Right cardiac atrium (tissue), 5 donors: ENCODE results near the gene AURKB. TPM values are rescaled to one million over a fixed set of nuclear protein-coding genes. Genes with fewer than 3 reads are reported as not detected.
"Not testable (repeated sequence)": the region's sequence is repeated elsewhere in the genome, so short reads cannot be mapped to it uniquely, and the experiment has no call there.

Experiments used
- ATAC-seq, 2 donors: fragments of 200-7000 bp; cut with Tn5 transposase; one replicate each; pipeline versions ENCODE4 v1.8.0 to v1.9.1; 2020; ENCODE audit warnings: moderate library complexity in 2 of 2, mild to moderate bottlenecking in 1 of 2
- DNase-seq, 3 donors: peaks; one replicate each; pipeline ENCODE4 v3.0.0-alpha.2; 2020
- H3K27ac ChIP-seq: one replicate; pipeline ENCODE4 v1.5.1; 2013; ENCODE audit warnings: mild to moderate bottlenecking, low read length, control low read depth, moderate library complexity
- H3K27me3 ChIP-seq: one replicate; pipeline ENCODE4 v1.6.1; 2013; ENCODE audit not compliant: control insufficient read depth, insufficient read depth
- H3K4me1 ChIP-seq: one replicate; pipeline ENCODE4 v1.6.1; 2013; ENCODE audit warnings: low read length; ENCODE audit not compliant: control insufficient read depth, insufficient read depth
- H3K4me3 ChIP-seq: one replicate; pipeline ENCODE4 v1.5.1; 2013; ENCODE audit warnings: low read length, control low read depth
- H3K9me3 ChIP-seq: one replicate; pipeline ENCODE4 v1.6.1; 2013; ENCODE audit warnings: low read length; ENCODE audit not compliant: control insufficient read depth
- WGBS: extraction: QIAGEN DNeasy Blood & Tissue Kit; methylation state at CpG from one replicate; pipeline ENCODE4 v1.1.7; 2013; 5-methylcytosine and 5-hydroxymethylcytosine counted together
- intact Hi-C, 4 donors: fragments of 100-400 bp; cut with DNase I; formaldehyde crosslinking; loops; one replicate each; pipeline versions ENCODE4 v1.11.0 to v1.14.0; 2022 to 2023
- polyA plus RNA-seq: library from polyadenylated mRNA; stranded (reverse); fragments of 200-250 nt; gene quantifications from one replicate; pipeline ENCODE4 v1.2.3, GENCODE V29; 2013
- total RNA-seq, 4 donors: library from RNA; stranded (reverse); fragmentation: NEBNext Ultra II Directional; extraction: Animal tissue kit (Norgen Biotek cat#: 25700); gene quantifications; one replicate each; pipeline ENCODE4 v1.2.1, GENCODE V29; 2021
- donor health status: healthy with polysubstance abuse.
- donor health status: DM: no; HTN: yes; CAD: no.
- donor health status: DM: no; HTN: no; CAD: no.
- donor health status: DM: no; HTN: yes; CAD: no; lungs with severe emphysema.
- donor health status: DM: yes; HTN: yes; CAD: no.

The AURKB gene
- total and polyA plus RNA-seq, 5 donors: 0.45 to 1.3 (median 1.1) TPM; not detected in 2

DNA sequence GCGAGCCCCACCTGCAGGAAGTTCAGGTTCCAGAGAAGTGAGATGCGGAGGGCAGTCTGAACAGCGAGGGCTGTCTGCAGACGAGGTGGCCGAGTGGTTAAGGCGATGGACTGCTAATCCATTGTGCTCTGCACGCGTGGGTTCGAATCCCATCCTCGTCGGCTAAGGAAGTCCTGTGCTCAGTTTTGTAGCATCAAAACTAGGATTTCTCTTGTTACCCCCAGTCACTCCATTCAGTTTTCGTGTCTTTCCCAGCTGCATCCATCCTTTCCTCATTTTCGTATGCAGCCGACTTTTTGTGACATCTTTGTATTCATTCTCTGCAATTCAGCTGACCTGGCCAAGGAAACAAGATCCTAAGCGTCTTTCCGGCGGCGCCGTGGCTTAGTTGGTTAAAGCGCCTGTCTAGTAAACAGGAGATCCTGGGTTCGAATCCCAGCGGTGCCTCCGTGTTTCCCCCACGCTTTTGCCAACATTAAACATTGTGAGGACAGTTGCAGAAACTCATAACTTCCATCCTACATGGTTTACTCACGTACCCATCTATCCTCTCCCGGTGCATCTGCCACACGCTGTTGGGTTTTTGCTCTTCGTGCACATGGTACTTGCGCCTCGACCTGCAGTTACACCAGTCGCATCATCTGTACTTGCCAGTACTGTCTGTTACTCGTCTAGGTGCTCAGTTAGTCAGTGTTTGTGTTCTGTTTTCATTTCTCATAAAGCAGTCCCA, 23.4 kb downstream of the AURKB start:
- Histone ChIP-seq H3K27me3 (no peaks in the 10 kb centered on the region), H3K4me1 (peaks cover 9% of the 10 kb centered on the region), H3K27ac (peak overlapping the region; percentile 96), H3K4me3 (peak overlapping the region; percentile 39), H3K9me3 (no peaks in the 10 kb centered on the region)
- under 1% methylated on average over 32 of the region's 32 CpGs for WGBS
- peak; percentile 90 to 96 (median 95) for DNase-seq
- ATAC-seq: peak; percentile 69 to 75
- intact Hi-C loops: loop anchor here in 3 of 4 donors (2.0 to 10.0 kb wide), 5 partner anchors 34 to 68 kb away; partner anchors contain the start of genes HES7 (in 2 of the 3) and ALOXE3 (in 1 of the 3)

GRCh38 chr17:8186446-8186786, 24.0 kb downstream of the AURKB start:
- peaks cover 9% of the 10 kb centered on the region for H3K4me1 ChIP-seq
- no peaks in the 10 kb centered on the region for H3K9me3 ChIP-seq
- no peak for DNase-seq
- intact Hi-C loops: loop anchor here in 3 of 4 donors (2.0 to 10.0 kb wide), 5 partner anchors 34 to 68 kb away; partner anchors contain the start of genes HES7 (in 2 of the 3) and ALOXE3 (in 1 of the 3)
- peak overlapping the region; percentile 39 for H3K4me3 ChIP-seq
- ATAC-seq: no peak
- WGBS: under 1% methylated on average over 23 of the region's 23 CpGs
- H3K27ac ChIP-seq: peak overlapping the region; percentile 96
- H3K27me3 ChIP-seq: no peaks in the 10 kb centered on the region

GRCh38 chr17:8185582-8186445, 24.6 kb downstream of the AURKB start:
- intact Hi-C loops: loop anchor here in 3 of 4 donors (2.0 to 10.0 kb wide), 5 partner anchors 35 to 67 kb away; partner anchors contain the start of genes HES7 (in 2 of the 3) and ALOXE3 (in 1 of the 3)
- peak; percentile 32 to 42 for ATAC-seq

GRCh38 chr17:8176998-8177731, 33.2 kb downstream of the AURKB start:
- Histone ChIP-seq H3K27ac (peak overlapping the region; percentile 9), H3K4me1 (peaks cover 6% of the 10 kb centered on the region), H3K27me3 (no peaks in the 10 kb centered on the region), H3K4me3 (peak overlapping the region; percentile 74), H3K9me3 (no peaks in the 10 kb centered on the region)
- ATAC-seq (no peak), DNase-seq (peak in 1 of 3 donors; percentile 35)
- 65% methylated on average over 19 of the region's 19 CpGs for WGBS
- intact Hi-C loops: loop anchor here in 1 of 4 donors (10.0 kb wide), 1 partner anchor 52 kb away; the partner anchor contains the start of gene HES7

More at GRCh38 chr17:8185582-8186445, 24.6 kb downstream of the AURKB start:
- H3K27ac ChIP-seq: peak overlapping the region; percentile 10
- H3K9me3 ChIP-seq: no peaks in the 10 kb centered on the region
- DNase-seq: peak; percentile 79 to 95 (median 94)
- peak overlapping the region; percentile 39 for H3K4me3 ChIP-seq
- under 1% methylated on average over 44 of the region's 44 CpGs for WGBS
- peaks cover 9% of the 10 kb centered on the region for H3K4me1 ChIP-seq
- no peaks in the 10 kb centered on the region for H3K27me3 ChIP-seq

- 1% methylated on average over 56 of the region's 56 CpGs for WGBS
- intact Hi-C loops: loop anchor here in 1 of 4 donors (10.0 kb wide), 1 partner anchor 52 kb away; the partner anchor contains the start of gene HES7
These were observed 34.0 kb downstream of the AURKB start, which contains the start of gene TMEM107 for GRCh38 chr17:8176197-8176940. TMEM107 (minus strand) TSS chr17:8176380; CDS start chr17:8176286, 94 bp downstream.

GRCh38 chr17:8175795-8176196, 34.6 kb downstream of the AURKB start:
- Histone ChIP-seq H3K9me3 (no peaks in the 10 kb centered on the region), H3K27ac (peak overlapping the region; percentile 70), H3K4me3 (peak overlapping the region; percentile 74), H3K4me1 (peaks cover 6% of the 10 kb centered on the region), H3K27me3 (no peaks in the 10 kb centered on the region)
- 9% methylated on average over 11 of the region's 11 CpGs for WGBS
- intact Hi-C loops: loop anchor here in 1 of 4 donors (10.0 kb wide), 1 partner anchor 51 kb away; the partner anchor contains the start of gene HES7
- DNase-seq: no peak
- peak; percentile 13 to 27 for ATAC-seq

More at GRCh38 chr17:8176197-8176940, 34.0 kb downstream of the AURKB start, which contains the start of gene TMEM107:
- H3K27me3 ChIP-seq: no peaks in the 10 kb centered on the region
- H3K27ac ChIP-seq: peak within 1 kb of the TSS; percentile 70
- no peaks in the 10 kb centered on the region for H3K9me3 ChIP-seq
- peak; percentile 87 to 90 for ATAC-seq
- H3K4me3 ChIP-seq: peak within 1 kb of the TSS; percentile 74
- H3K4me1 ChIP-seq: peaks cover 6% of the 10 kb centered on the region
- peak; percentile 90 to 96 (median 95) for DNase-seq

- intact Hi-C loops: loop anchor here in 1 of 4 donors (10.0 kb wide), 1 partner anchor 49 kb away; the partner anchor contains the start of gene HES7
- H3K4me1 ChIP-seq: peaks cover 6% of the 10 kb centered on the region
These were observed 36.5 kb downstream of the AURKB start for GRCh38 chr17:8173871-8174322.

GRCh38 chr17:8173056-8173870, 37.1 kb downstream of the AURKB start:
- peak; percentile 68 to 84 (median 71) for DNase-seq
- Histone ChIP-seq H3K27ac (peak overlapping the region; percentile 95), H3K4me1 (peaks cover 6% of the 10 kb centered on the region), H3K27me3 (no peaks in the 10 kb centered on the region), H3K9me3 (no peaks in the 10 kb centered on the region), H3K4me3 (peak overlapping the region; percentile 63)
- under 1% methylated on average over 23 of the region's 23 CpGs for WGBS
- intact Hi-C loops: loop anchor here in 1 of 4 donors (10.0 kb wide), 1 partner anchor 48 kb away; the partner anchor contains the start of gene HES7
- ATAC-seq: peak; percentile 88 to 89

More at GRCh38 chr17:8173871-8174322, 36.5 kb downstream of the AURKB start:
- no peaks in the 10 kb centered on the region for H3K9me3 ChIP-seq
- peak overlapping the region; percentile 95 for H3K27ac ChIP-seq
- ATAC-seq (no peak), DNase-seq (no peak)
- H3K4me3 ChIP-seq: peak overlapping the region; percentile 63
- no peaks in the 10 kb centered on the region for H3K27me3 ChIP-seq
- 3% methylated on average over 14 of the region's 14 CpGs for WGBS

DNA sequence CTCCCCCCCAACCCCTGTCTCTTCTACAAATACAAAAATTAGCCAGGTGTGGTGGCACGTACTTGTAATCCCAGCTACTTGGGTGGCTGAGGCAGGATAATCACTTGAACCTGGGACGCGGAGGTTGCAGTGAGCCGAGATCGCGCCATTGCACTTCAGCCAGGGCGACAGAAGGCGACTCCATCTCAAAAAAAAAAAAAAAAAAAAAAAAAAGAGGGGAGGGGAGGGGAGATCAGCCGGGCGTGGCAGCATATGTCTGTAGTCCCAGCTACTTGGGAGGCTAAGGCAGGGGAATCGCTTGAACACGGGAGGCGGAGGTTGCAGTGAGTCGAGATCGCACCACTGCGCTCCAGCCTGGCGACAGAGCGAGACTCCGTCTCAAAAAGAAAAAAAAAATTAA, 40.2 kb downstream of the AURKB start:
- not testable (repeated sequence) for H3K9me3 ChIP-seq, H3K4me1 ChIP-seq, H3K27me3 ChIP-seq, H3K4me3 ChIP-seq, H3K27ac ChIP-seq, ATAC-seq
- intact Hi-C loops: loop anchor here in 1 of 4 donors (10.0 kb wide), 1 partner anchor 45 kb away; the partner anchor contains the start of gene HES7
- 94% methylated on average over 19 of the region's 19 CpGs for WGBS
- DNase-seq: peak in 1 of 3 donors; percentile 21
